Skeletal muscle satellite cell (primary cell): ENCODE measurements around the gene IL1RAPL2.
"Not testable (repeated sequence)": the region's sequence is repeated elsewhere in the genome, so short reads cannot be mapped to it uniquely, and the experiment has no call there.

Experiments
- H3K27me3 ChIP-seq: 2 replicates; pipeline ENCODE4 v1.7.0; 2013; ENCODE audit warnings: low read length; ENCODE audit not compliant: control insufficient read depth, insufficient read depth
- H3K36me3 ChIP-seq: 2 replicates; pipeline ENCODE4 v1.7.0; 2013; ENCODE audit warnings: mild to moderate bottlenecking, control low read depth, low read length; ENCODE audit not compliant: insufficient read depth
- H3K4me1 ChIP-seq: 2 replicates; pipeline ENCODE4 v1.7.0; 2013; ENCODE audit warnings: low read length; ENCODE audit not compliant: control insufficient read depth, insufficient read depth
- H3K4me2 ChIP-seq: 2 replicates; pipeline ENCODE4 v1.7.0; 2013; ENCODE audit warnings: mild to moderate bottlenecking, low read length
- H3K4me3 ChIP-seq: 2 replicates; pipeline ENCODE4 v1.7.0; 2013; ENCODE audit warnings: low read length
- H3K9ac ChIP-seq: 2 replicates; pipeline ENCODE4 v1.7.0; 2013; ENCODE audit warnings: mild to moderate bottlenecking, low read depth, low read length, moderate library complexity
- H3K9me3 ChIP-seq: replicated peaks from 2 replicates; pipeline ENCODE4 v1.7.0; 2013; ENCODE audit warnings: mild to moderate bottlenecking, control low read depth, low read length

Gene IL1RAPL2

DNA sequence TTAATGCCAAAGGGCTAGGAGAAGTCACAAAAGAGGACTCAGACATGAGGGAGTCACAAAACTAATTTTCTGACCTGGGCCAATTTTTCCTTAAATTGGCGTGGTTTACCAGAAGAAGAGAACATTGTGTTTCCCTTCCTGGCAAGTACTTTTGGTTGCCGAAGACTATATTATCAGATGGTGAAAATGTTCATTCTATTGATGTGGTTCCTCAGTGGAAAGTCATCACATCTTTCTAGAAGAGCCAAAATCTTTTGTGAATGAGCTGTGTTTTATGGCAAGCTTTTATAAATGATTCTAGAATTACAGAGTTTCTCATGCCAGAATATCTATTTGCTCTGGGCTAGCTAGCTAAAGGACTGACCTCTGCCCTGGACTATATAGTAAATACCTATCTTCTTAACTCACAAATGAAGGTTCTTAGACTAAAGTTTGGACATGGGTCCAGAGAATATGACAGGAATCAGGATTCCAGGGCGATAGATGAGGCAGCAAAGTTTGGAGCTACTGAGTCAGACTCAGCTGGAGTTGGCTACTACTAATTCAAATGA, 288.9 kb downstream of the IL1RAPL2 start:
- no peak overlapping the region for H3K4me3 ChIP-seq
- H3K36me3 ChIP-seq, result no peaks in the 10 kb centered on the region
- no peak overlapping the region for H3K4me2 ChIP-seq
- no peaks in the 10 kb centered on the region for H3K4me1 ChIP-seq
- no peak overlapping the region for H3K9ac ChIP-seq
- no peaks in the 10 kb centered on the region for H3K9me3 ChIP-seq
- peaks cover 11% of the 10 kb centered on the region for H3K27me3 ChIP-seq

GRCh38 chrX:104863466-104863865, 297.5 kb downstream of the IL1RAPL2 start:
- H3K27me3 ChIP-seq, result peaks cover 26% of the 10 kb centered on the region
- H3K4me3 ChIP-seq, result no peak overlapping the region
- H3K36me3 ChIP-seq, result no peaks in the 10 kb centered on the region
- H3K4me2 ChIP-seq, result no peak overlapping the region
- no peak overlapping the region for H3K9ac ChIP-seq
- no peaks in the 10 kb centered on the region for H3K9me3 ChIP-seq
- H3K4me1 ChIP-seq, result no peaks in the 10 kb centered on the region

DNA sequence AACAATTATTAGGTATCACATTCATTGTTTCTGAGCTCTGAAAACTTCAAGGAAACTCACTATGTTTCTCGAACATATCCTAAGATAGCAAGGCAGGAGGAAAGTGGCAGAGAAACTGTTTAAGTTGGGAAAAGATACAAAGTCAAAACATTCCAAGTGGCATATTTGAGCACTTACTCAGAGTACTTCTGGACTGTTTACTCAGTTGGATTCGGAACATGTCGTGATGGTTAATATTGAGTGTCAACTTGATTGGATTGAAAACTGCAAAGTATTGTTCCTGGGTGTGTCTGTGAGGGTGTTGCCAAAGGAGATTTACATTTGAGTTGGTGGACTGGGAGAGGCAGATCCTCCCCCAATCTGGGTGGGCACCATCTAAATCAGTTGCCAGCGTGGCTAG, 298.3 kb downstream of the IL1RAPL2 start:
- no peak overlapping the region for H3K4me3 ChIP-seq
- H3K9ac ChIP-seq, result no peak overlapping the region
- H3K27me3 ChIP-seq, result peaks cover 26% of the 10 kb centered on the region
- H3K4me1 ChIP-seq, result no peaks in the 10 kb centered on the region
- H3K36me3 ChIP-seq, result no peaks in the 10 kb centered on the region
- no peak overlapping the region for H3K4me2 ChIP-seq
- H3K9me3 ChIP-seq, result no peaks in the 10 kb centered on the region

- H3K4me2 ChIP-seq, result no peak overlapping the region
- no peaks in the 10 kb centered on the region for H3K9me3 ChIP-seq
- no peak overlapping the region for H3K4me3 ChIP-seq
- no peaks in the 10 kb centered on the region for H3K36me3 ChIP-seq
- H3K9ac ChIP-seq, result no peak overlapping the region
- H3K27me3 ChIP-seq, result peaks cover 10% of the 10 kb centered on the region
- H3K4me1 ChIP-seq, result no peaks in the 10 kb centered on the region
Observed at GRCh38 chrX:104877504-104877903, 311.5 kb downstream of the IL1RAPL2 start.

DNA sequence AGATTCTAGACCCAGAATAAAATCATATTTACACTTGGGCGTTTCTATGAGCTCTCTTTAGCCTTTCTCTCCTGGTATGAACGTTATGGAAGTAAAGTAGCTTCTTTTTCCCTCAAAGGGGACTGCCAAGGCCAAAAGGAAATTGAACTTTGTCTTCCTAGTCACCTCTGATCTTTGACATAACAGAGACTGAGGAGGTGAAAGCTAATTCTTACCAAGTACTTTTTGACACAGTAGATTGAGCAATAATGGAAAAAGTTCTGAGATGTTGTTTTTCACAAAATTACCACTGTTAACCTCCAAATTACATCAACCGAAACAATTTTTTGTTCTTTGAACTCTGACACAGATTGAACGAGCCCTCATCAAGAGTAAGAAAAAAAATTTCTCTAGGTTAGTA, 336.1 kb downstream of the IL1RAPL2 start:
- H3K9me3 ChIP-seq, result no peaks in the 10 kb centered on the region
- no peaks in the 10 kb centered on the region for H3K36me3 ChIP-seq
- no peak overlapping the region for H3K4me3 ChIP-seq
- no peak overlapping the region for H3K9ac ChIP-seq
- H3K4me2 ChIP-seq, result no peak overlapping the region
- H3K27me3 ChIP-seq, result peaks cover 4% of the 10 kb centered on the region
- no peaks in the 10 kb centered on the region for H3K4me1 ChIP-seq

- not testable (repeated sequence) for H3K36me3 ChIP-seq, H3K27me3 ChIP-seq, H3K9ac ChIP-seq, H3K4me2 ChIP-seq, H3K9me3 ChIP-seq, H3K4me3 ChIP-seq, H3K4me1 ChIP-seq
Observed at GRCh38 chrX:104909694-104910093, 343.7 kb downstream of the IL1RAPL2 start.

GRCh38 chrX:104913348-104913747, 347.3 kb downstream of the IL1RAPL2 start:
- H3K9ac ChIP-seq, result no peak overlapping the region
- no peak overlapping the region for H3K4me2 ChIP-seq
- H3K4me1 ChIP-seq, result no peaks in the 10 kb centered on the region
- no peaks in the 10 kb centered on the region for H3K9me3 ChIP-seq
- H3K27me3 ChIP-seq, result peaks cover 5% of the 10 kb centered on the region
- no peaks in the 10 kb centered on the region for H3K36me3 ChIP-seq
- H3K4me3 ChIP-seq, result no peak overlapping the region

DNA sequence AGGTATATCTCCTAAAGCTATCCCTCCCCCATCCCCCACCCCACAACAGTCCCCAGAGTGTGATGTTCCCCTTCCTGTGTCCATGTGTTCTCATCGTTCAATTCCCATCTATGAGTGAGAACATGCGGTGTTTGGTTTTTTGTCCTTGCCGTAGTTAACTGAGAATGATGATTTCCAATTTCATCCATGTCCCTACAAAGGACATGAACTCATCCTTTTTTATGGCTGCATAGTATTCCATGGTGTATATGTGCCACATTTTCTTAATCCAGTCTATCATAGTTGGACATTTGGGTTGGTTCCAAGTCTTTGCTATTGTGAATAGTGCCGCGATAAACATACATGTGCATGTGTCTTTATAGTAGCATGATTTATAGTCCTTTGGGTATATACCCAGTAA, 348.7 kb downstream of the IL1RAPL2 start:
- H3K4me2 ChIP-seq, H3K4me1 ChIP-seq, H3K9me3 ChIP-seq, H3K27me3 ChIP-seq, H3K4me3 ChIP-seq, H3K36me3 ChIP-seq, H3K9ac ChIP-seq: not testable (repeated sequence)

DNA sequence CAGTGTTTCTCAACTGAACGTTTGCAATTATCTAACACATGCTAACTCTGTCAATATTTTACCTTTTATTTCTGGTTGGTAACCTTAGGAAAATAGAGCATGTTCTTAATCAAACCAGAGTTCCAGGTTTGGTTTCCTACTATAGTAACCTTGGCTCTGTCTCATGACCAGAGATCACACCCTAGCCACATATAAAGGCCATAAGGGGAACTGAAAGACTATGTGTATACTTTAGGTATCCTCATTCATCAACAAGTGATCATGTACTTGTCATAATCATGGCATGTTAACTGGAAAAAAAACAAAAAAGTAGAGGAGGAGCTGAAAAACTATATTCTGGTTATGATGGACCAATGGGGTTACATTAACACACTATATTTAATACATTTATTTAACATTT, 352.1 kb downstream of the IL1RAPL2 start:
- H3K9me3 ChIP-seq, result no peaks in the 10 kb centered on the region
- peaks cover 5% of the 10 kb centered on the region for H3K27me3 ChIP-seq
- no peak overlapping the region for H3K4me2 ChIP-seq
- no peak overlapping the region for H3K4me3 ChIP-seq
- no peaks in the 10 kb centered on the region for H3K36me3 ChIP-seq
- no peak overlapping the region for H3K9ac ChIP-seq
- no peaks in the 10 kb centered on the region for H3K4me1 ChIP-seq

GRCh38 chrX:104921584-104922205, 355.7 kb downstream of the IL1RAPL2 start:
- Histone ChIP-seq H3K4me2 (no peak overlapping the region), H3K36me3 (no peaks in the 10 kb centered on the region), H3K4me1 (no peaks in the 10 kb centered on the region), H3K4me3 (no peak overlapping the region), H3K9me3 (no peaks in the 10 kb centered on the region), H3K9ac (no peak overlapping the region), H3K27me3 (peaks cover 8% of the 10 kb centered on the region)

- H3K9me3 ChIP-seq, result no peaks in the 10 kb centered on the region
- no peaks in the 10 kb centered on the region for H3K4me1 ChIP-seq
- H3K9ac ChIP-seq, result no peak overlapping the region
- no peaks in the 10 kb centered on the region for H3K36me3 ChIP-seq
- H3K4me2 ChIP-seq, result no peak overlapping the region
- H3K27me3 ChIP-seq, result peaks cover 8% of the 10 kb centered on the region
- H3K4me3 ChIP-seq, result no peak overlapping the region
Observed at GRCh38 chrX:104922206-104922621, 356.2 kb downstream of the IL1RAPL2 start.

GRCh38 chrX:104929324-104929723, 363.3 kb downstream of the IL1RAPL2 start:
- Histone ChIP-seq H3K36me3 (no peaks in the 10 kb centered on the region), H3K4me3 (no peak overlapping the region), H3K27me3 (peaks cover 19% of the 10 kb centered on the region), H3K9ac (no peak overlapping the region), H3K9me3 (no peaks in the 10 kb centered on the region), H3K4me2 (no peak overlapping the region), H3K4me1 (no peaks in the 10 kb centered on the region)
